ENCODE results near the gene CEP85L. TPM values are rescaled to one million over a fixed set of nuclear protein-coding genes. Genes with fewer than 3 reads are reported as not detected.

CEP85L gene
- total RNA-seq (2014; rRNA removed; shearing (Covaris generic)), result 13.0 and 19.9 TPM in 2 replicates
- 11.7 and 12.4 TPM in 2 replicates for polyA plus RNA-seq (2016; fragmentation: Nextera tagmentation; extraction: Ambion mirVana)

DNA sequence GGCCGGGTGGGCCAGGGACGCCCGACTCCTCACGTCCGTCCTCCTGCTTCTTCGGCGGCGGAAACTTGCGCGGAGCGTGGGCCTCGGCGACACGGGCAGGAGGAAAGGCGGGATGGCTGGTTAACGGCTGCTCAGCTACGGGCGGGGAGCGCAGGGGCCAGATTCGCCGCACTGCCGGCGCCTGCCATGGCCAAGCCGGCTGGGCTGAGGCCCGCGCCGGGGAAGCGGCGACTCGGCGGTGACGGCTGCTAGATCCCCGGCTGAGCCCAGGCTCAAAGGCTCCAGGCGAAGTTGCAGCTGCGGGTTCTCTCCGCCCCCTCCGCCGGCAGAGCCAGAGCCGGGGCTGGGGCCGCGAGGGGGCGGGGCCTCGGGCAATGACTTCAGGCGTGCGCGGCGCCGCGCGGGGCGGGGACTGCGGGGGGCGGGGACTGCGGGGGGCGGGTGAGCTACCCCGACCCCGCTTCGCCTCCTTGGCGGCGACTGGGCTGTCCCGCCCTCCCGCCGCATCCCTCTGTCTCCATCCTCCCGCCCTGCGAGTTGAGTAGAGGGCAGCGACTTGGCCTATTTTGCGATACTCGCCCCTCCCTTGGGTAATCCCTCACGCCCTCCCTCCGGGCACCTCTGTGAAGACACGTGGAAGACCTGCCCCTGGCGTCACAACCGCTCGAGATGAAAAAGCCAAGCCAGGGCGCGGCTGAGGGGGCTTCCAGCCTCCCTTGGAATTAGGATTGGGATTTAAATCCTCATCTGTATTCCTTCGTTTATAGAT is at the start of gene CEP85L:
Gene CEP85L, minus strand, starts transcription at position 310 of the 769 bp plus-strand sequence. CDS start 322 bp downstream, outside the sequence.
- no peaks in the 10 kb centered on the region for H4K20me1 ChIP-seq (ENCODE audit: insufficient read depth)
- peaks cover 14% of the 10 kb centered on the region; the same call in 1 of the 2 replicates for H3F3A ChIP-seq (ENCODE audit: insufficient read depth)
- in situ Hi-C loops (cut with MboI), result no loop called here
- TF ChIP-seq EZH2 (IDR thresholded peaks at IDR 0.05; ENCODE audit: insufficient read depth, poor library complexity, severe bottlenecking) (no peak), EZH2phosphoT487 (IDR thresholded peaks at IDR 0.05; ENCODE audit: insufficient read depth, low read depth) (no peak)
- H3K9me3 ChIP-seq (ENCODE audit: low read depth), result no peaks in the 10 kb centered on the region
- peak within 1 kb of the TSS; percentile 91 for H2AFZ ChIP-seq
- peak within 1 kb of the TSS; percentile 94 for H3K9ac ChIP-seq
- H3K9me2 ChIP-seq (ENCODE audit: insufficient read depth), result no peaks in the 10 kb centered on the region
- H3K36me3 ChIP-seq (ENCODE audit: low read depth), result no peaks in the 10 kb centered on the region
- peak within 1 kb of the TSS; percentile 99 for H3K4me2 ChIP-seq (ENCODE audit: unreplicated experiment)
- peaks cover 46% of the 10 kb centered on the region for H3K79me2 ChIP-seq (ENCODE audit: insufficient read depth)
- peaks cover 5% of the 10 kb centered on the region; the same call in 1 of the 2 replicates for H3K4me1 ChIP-seq (ENCODE audit: insufficient read depth)
- no peaks in the 10 kb centered on the region for H3K27me3 ChIP-seq (replicated peaks; ENCODE audit: insufficient read depth)
- H3K4me3 ChIP-seq, result peak within 1 kb of the TSS; percentile 89
- peak within 1 kb of the TSS; percentile 90 for H3K27ac ChIP-seq
- 1 to 2% methylated on average over 47 to 61 of the region's 77 CpGs for WGBS, 2 experiments (ENCODE audit: low coverage in 1 of 2, low lambda C conversion rate in 2 of 2, missing lambda C conversion rate in 2 of 2)
- peak; percentile 96 for DNase-seq

- WGBS, 2 experiments (ENCODE audit: low coverage in 1 of 2, low lambda C conversion rate in 2 of 2, missing lambda C conversion rate in 2 of 2), result 96 to 98% methylated on average over 2 of the region's 2 CpGs
- Histone ChIP-seq H3K4me1 (ENCODE audit: insufficient read depth) (peaks cover 9% of the 10 kb centered on the region), H3K27ac (no peak overlapping the region), H3K27me3 (replicated peaks; ENCODE audit: insufficient read depth) (no peaks in the 10 kb centered on the region), H3K9me3 (ENCODE audit: low read depth) (no peaks in the 10 kb centered on the region), H2AFZ (no peak overlapping the region), H4K20me1 (ENCODE audit: insufficient read depth) (no peaks in the 10 kb centered on the region), H3K36me3 (ENCODE audit: low read depth) (no peaks in the 10 kb centered on the region), H3K79me2 (ENCODE audit: insufficient read depth) (no peaks in the 10 kb centered on the region), H3K9me2 (ENCODE audit: insufficient read depth) (no peaks in the 10 kb centered on the region), H3F3A (ENCODE audit: insufficient read depth) (peaks cover 8% of the 10 kb centered on the region), H3K9ac (no peak overlapping the region), H3K4me2 (ENCODE audit: unreplicated experiment) (no peak overlapping the region), H3K4me3 (no peak overlapping the region)
- in situ Hi-C loops (cut with MboI), result no loop called here
- no peak for DNase-seq
- TF ChIP-seq EZH2 (IDR thresholded peaks at IDR 0.05; ENCODE audit: insufficient read depth, poor library complexity, severe bottlenecking) (no peak), EZH2phosphoT487 (IDR thresholded peaks at IDR 0.05; ENCODE audit: insufficient read depth, low read depth) (no peak)
These were observed 49.1 kb upstream of the CEP85L start for GRCh38 chr6:118700531-118700930.

- Histone ChIP-seq H2AFZ (no peak overlapping the region), H3K9me2 (ENCODE audit: insufficient read depth) (peaks cover 4% of the 10 kb centered on the region; the same call in 1 of the 2 replicates), H3K9me3 (ENCODE audit: low read depth) (no peaks in the 10 kb centered on the region), H3K4me3 (no peak overlapping the region), H3K9ac (no peak overlapping the region), H3K4me1 (ENCODE audit: insufficient read depth) (0 out of 2 replicates have a peak, but pooled peaks cover 3% of the 10 kb centered on the region), H3K27me3 (replicated peaks; ENCODE audit: insufficient read depth) (no peaks in the 10 kb centered on the region), H3K79me2 (ENCODE audit: insufficient read depth) (no peaks in the 10 kb centered on the region), H3K36me3 (ENCODE audit: low read depth) (no peaks in the 10 kb centered on the region), H3K4me2 (ENCODE audit: unreplicated experiment) (no peak overlapping the region), H4K20me1 (ENCODE audit: insufficient read depth) (no peaks in the 10 kb centered on the region), H3K27ac (no peak overlapping the region), H3F3A (ENCODE audit: insufficient read depth) (no peaks in the 10 kb centered on the region)
- 55 to 58% methylated on average over 3 of the region's 3 CpGs for WGBS, 2 experiments (ENCODE audit: low coverage in 1 of 2, low lambda C conversion rate in 2 of 2, missing lambda C conversion rate in 2 of 2)
- in situ Hi-C loops (cut with MboI), result no loop called here
- DNase-seq, result no peak
- TF ChIP-seq EZH2 (IDR thresholded peaks at IDR 0.05; ENCODE audit: insufficient read depth, poor library complexity, severe bottlenecking) (no peak), EZH2phosphoT487 (IDR thresholded peaks at IDR 0.05; ENCODE audit: insufficient read depth, low read depth) (no peak)
These were observed 46.2 kb upstream of the CEP85L start for GRCh38 chr6:118697554-118697953.

DNA sequence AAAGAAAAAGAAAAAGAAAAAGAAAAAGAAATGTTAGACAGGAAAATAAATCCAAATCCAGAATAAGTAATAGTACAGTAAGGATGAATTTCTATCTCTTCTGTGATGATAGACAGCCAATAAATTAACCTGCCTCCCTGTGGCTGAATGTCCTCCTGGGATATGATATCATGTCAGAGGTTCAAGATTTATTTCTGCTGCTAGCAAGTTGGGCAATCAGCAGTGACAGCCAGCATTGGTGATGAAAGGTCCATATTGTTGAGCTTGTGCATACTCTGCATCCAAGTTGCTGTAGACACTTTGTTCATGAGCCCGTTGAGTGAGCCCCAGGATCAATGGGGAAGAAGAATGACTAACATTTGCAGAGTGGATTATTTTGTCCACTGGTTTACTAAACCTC is 44.9 kb upstream of the CEP85L start:
- 11 to 40% methylated on average over 1 of the region's 1 CpG for WGBS, 2 experiments (ENCODE audit: low coverage in 1 of 2, low lambda C conversion rate in 2 of 2, missing lambda C conversion rate in 2 of 2)
- peaks cover 4% of the 10 kb centered on the region; the same call in 1 of the 2 replicates for H3K9me2 ChIP-seq (ENCODE audit: insufficient read depth)

More for the DNA sequence above, 44.9 kb upstream of the CEP85L start:
- Histone ChIP-seq H3K27ac (no peak overlapping the region), H3K36me3 (ENCODE audit: low read depth) (no peaks in the 10 kb centered on the region), H3F3A (ENCODE audit: insufficient read depth) (no peaks in the 10 kb centered on the region), H3K9ac (no peak overlapping the region), H3K9me3 (ENCODE audit: low read depth) (no peaks in the 10 kb centered on the region), H2AFZ (no peak overlapping the region), H3K27me3 (replicated peaks; ENCODE audit: insufficient read depth) (no peaks in the 10 kb centered on the region), H3K4me3 (no peak overlapping the region), H4K20me1 (ENCODE audit: insufficient read depth) (no peaks in the 10 kb centered on the region), H3K79me2 (ENCODE audit: insufficient read depth) (no peaks in the 10 kb centered on the region), H3K4me2 (ENCODE audit: unreplicated experiment) (no peak overlapping the region), H3K4me1 (ENCODE audit: insufficient read depth) (0 out of 2 replicates have a peak, but pooled peaks cover 3% of the 10 kb centered on the region)
- in situ Hi-C loops (cut with MboI), result no loop called here
- TF ChIP-seq EZH2 (IDR thresholded peaks at IDR 0.05; ENCODE audit: insufficient read depth, poor library complexity, severe bottlenecking), result no peak
- no peak for DNase-seq
